Measurements from ENCODE around the gene TIMM21.

The TIMM21 gene

DNA sequence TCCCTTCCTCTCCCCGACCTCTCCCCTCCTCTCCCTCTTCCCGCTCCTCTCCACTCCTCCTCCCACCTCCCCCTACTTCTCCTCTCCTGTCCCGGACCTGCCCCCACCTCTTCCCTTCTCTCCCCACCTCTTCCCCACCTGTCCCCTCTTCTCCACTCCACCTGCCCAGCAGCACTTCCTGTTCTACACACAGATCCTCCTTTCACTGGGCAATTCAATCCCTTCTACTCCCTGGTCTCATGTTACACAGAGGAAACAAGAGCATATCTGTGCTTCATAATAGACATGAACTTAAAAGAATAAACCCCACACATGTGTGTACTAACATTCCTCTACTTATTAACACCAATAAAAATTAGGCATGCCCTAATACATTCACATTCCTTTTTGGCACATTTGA is 34.8 kb downstream of the TIMM21 start:
- Histone ChIP-seq H3K4me3 (ENCODE audit: low read length) (no peak overlapping the region), H3K9me3 (ENCODE audit: low read length) (no peaks in the 10 kb centered on the region), H2AFZ (ENCODE audit: low read depth, low read length) (no peak overlapping the region), H3K27me3 (ENCODE audit: insufficient read depth, low read length) (peaks cover 5% of the 10 kb centered on the region), H3K36me3 (ENCODE audit: insufficient read depth, low read length) (no peaks in the 10 kb centered on the region), H3K4me1 (ENCODE audit: insufficient read depth, low read length) (no peaks in the 10 kb centered on the region)

DNA sequence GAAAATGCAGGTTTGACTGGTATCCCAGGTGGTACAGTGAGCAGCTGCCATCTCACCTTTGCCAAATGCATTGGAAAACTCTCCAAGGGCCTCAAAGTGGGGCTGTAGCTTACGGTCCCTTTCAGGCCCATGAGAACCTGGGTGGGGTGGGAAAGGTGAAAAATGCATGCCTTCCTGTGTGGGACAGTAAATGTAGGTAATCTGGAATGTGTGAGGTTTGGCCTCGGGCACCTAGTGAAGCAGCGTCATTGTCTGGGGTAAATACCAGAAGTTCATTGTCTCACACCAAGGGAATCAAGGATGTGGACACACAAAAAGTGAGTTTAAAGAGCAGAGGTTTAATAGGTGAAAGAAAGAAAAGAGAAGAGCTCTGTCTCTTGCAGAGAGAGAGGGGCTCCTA is 36.6 kb downstream of the TIMM21 start:
- Histone ChIP-seq H3K36me3 (ENCODE audit: insufficient read depth, low read length) (no peaks in the 10 kb centered on the region), H2AFZ (ENCODE audit: low read depth, low read length) (no peak overlapping the region), H3K4me3 (ENCODE audit: low read length) (no peak overlapping the region), H3K4me1 (ENCODE audit: insufficient read depth, low read length) (peaks cover 4% of the 10 kb centered on the region), H3K27me3 (ENCODE audit: insufficient read depth, low read length) (peaks cover 5% of the 10 kb centered on the region), H3K9me3 (ENCODE audit: low read length) (no peaks in the 10 kb centered on the region)

DNA sequence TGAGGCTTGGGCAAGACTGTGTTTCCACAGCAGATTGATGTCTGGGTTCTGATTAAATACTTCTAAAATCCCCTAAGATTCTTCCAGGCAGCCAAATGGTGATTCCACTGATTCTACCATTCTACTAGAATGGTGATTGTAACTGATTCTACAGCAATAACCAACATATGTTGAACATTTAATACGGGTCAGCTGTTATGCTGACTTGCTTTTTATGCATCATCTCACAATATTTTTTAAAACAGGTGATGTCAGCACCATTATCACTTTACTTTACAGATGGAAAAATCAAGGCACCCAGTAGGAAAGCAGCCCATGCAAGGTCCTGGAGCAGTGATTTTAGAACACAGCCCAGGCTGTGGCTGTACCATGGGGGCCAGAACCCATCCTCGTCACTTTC is 37.5 kb downstream of the TIMM21 start:
- Histone ChIP-seq H2AFZ (ENCODE audit: low read depth, low read length) (no peak overlapping the region), H3K36me3 (ENCODE audit: insufficient read depth, low read length) (no peaks in the 10 kb centered on the region), H3K9me3 (ENCODE audit: low read length) (no peaks in the 10 kb centered on the region), H3K4me1 (ENCODE audit: insufficient read depth, low read length) (peaks cover 4% of the 10 kb centered on the region), H3K4me3 (ENCODE audit: low read length) (no peak overlapping the region), H3K27me3 (ENCODE audit: insufficient read depth, low read length) (peaks cover 5% of the 10 kb centered on the region)

DNA sequence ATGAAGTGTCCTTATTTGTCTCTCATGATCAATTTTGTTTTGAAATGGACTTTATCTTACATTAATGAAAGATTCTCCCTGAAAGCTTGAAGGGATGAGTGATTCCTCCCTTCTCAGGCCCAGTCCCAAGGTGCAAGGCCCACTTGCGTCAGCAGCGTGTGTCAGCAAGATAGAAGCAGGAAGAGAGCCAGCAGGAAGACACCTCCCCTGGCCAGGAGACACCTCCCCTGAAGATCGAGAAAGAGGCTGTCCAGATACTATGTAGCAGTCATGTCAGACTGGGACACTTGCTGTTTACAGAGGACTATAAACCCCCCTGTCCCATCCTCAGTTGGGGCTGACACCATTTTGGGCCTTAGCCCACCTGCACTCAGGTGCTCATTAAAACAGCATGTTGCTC is 38.3 kb downstream of the TIMM21 start:
- no peak overlapping the region for H2AFZ ChIP-seq (ENCODE audit: low read depth, low read length)
- no peak overlapping the region for H3K4me3 ChIP-seq (ENCODE audit: low read length)
- H3K27me3 ChIP-seq (ENCODE audit: insufficient read depth, low read length): peaks cover 10% of the 10 kb centered on the region
- no peaks in the 10 kb centered on the region for H3K36me3 ChIP-seq (ENCODE audit: insufficient read depth, low read length)
- H3K4me1 ChIP-seq (ENCODE audit: insufficient read depth, low read length): peaks cover 4% of the 10 kb centered on the region
- no peaks in the 10 kb centered on the region for H3K9me3 ChIP-seq (ENCODE audit: low read length)

DNA sequence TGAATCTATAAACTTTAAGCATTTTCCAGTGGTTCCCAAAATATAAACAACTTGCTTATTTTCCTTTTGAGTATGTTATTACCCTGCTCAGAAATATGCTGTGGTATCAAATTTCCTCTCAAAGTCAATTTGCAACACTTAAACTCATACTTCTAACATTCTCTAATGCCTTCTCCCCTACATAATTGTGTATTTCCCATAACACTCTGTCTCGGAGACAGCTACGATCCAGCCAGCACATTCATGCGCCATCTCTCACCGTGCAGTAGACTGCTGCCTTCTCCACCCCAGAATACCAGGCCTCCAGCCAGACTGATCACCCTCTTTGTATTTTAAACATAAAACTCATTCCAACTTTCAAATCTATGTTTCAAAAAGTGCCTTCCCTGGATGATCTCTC is 41.8 kb downstream of the TIMM21 start:
- Histone ChIP-seq H3K9me3 (ENCODE audit: low read length) (no peaks in the 10 kb centered on the region), H3K27me3 (ENCODE audit: insufficient read depth, low read length) (peaks cover 5% of the 10 kb centered on the region), H3K4me3 (ENCODE audit: low read length) (no peak overlapping the region), H2AFZ (ENCODE audit: low read depth, low read length) (no peak overlapping the region), H3K36me3 (ENCODE audit: insufficient read depth, low read length) (no peaks in the 10 kb centered on the region), H3K4me1 (ENCODE audit: insufficient read depth, low read length) (peaks cover 4% of the 10 kb centered on the region)

DNA sequence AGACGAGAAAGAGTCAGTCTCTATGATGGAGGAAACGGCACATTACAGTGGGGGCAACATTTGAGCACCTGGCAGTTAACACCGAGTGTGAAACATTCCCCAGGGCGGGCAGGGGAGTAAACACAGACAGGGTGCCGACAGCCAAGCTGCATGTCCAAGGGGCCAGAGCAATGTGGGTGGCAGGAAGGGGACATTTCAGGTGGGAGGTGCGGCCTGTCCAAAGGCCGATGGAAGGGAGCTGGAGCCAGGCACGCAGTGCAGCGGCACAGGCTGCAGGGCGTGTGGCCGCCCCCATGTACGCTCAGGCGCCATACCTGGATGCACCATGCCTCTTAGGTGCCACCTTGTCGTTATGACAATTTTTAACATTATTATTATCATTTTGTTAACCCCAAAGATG is 43.3 kb downstream of the TIMM21 start:
- Histone ChIP-seq H2AFZ (ENCODE audit: low read depth, low read length) (no peak overlapping the region), H3K36me3 (ENCODE audit: insufficient read depth, low read length) (no peaks in the 10 kb centered on the region), H3K27me3 (ENCODE audit: insufficient read depth, low read length) (peaks cover 5% of the 10 kb centered on the region)

DNA sequence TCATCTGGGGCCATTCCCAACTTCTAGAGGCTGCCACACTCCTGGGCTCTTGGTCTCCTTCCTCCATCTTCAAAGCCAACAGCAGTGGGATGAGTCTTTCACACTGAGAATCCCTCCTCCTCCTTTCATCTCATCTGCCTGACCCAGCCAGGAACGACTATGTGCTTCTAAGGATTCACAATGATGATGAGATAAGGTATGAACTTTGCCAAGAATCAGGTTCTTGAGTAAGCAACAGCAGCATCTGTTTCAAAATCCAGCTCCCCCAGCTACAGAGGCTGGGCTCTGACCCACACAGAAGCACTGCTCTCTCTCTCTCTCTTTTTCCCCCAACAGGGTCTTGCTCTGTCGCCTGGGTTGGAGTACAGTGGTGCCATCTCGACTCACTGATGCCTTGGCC is 46.4 kb downstream of the TIMM21 start:
- H3K36me3 ChIP-seq (ENCODE audit: insufficient read depth, low read length): no peaks in the 10 kb centered on the region
- H3K9me3 ChIP-seq (ENCODE audit: low read length): no peaks in the 10 kb centered on the region
- H3K4me3 ChIP-seq (ENCODE audit: low read length): no peak overlapping the region
- no peak overlapping the region for H2AFZ ChIP-seq (ENCODE audit: low read depth, low read length)
- H3K27me3 ChIP-seq (ENCODE audit: insufficient read depth, low read length): peaks cover 5% of the 10 kb centered on the region
- no peaks in the 10 kb centered on the region for H3K4me1 ChIP-seq (ENCODE audit: insufficient read depth, low read length)

More for the DNA sequence above, 43.3 kb downstream of the TIMM21 start:
- Histone ChIP-seq H3K9me3 (ENCODE audit: low read length) (no peaks in the 10 kb centered on the region), H3K4me1 (ENCODE audit: insufficient read depth, low read length) (peaks cover 4% of the 10 kb centered on the region), H3K4me3 (ENCODE audit: low read length) (no peak overlapping the region)

DNA sequence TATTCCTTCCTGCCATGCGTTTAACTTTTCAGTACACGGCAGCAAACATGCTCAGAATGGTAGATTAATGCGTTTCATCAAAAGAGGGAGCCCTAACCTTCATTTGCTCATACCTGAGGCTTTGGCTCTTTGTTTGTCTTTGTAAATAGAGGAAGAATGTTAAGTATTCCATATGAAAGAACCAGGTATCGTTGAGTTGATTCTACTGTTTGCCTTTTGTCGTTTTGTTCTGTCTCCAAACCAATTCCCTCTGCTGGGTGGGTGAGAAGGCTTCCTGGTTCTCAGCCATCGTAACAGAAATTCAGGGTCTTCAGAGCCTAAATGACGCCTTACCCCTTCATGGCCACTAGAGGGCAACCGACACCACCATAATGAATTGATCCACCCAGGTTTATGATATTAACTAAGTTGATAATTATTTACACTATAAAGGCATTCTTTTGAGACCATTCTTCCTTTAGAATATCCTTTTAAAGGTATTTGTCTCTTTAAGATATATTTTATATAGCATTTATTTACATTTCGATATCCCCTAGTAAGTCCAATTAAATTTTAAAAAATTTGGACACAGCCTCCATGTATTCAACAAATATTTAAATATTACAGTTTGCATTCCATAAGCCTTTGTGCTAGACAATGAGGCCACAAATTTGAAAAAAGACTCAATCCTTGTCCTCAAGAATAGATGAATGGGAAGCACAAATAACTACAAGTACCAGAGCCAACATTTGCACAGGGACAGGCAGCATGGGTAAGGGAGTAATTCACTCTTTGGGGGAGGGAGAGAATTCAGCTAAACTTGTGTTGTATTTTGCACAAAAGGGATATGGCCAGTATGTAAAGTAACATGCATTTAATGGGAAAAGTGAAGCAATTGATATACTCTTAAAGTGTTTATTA is 48.1 kb downstream of the TIMM21 start:
- H3K9me3 ChIP-seq (ENCODE audit: low read length): no peaks in the 10 kb centered on the region
- H3K4me1 ChIP-seq (ENCODE audit: insufficient read depth, low read length): no peaks in the 10 kb centered on the region
- H2AFZ ChIP-seq (ENCODE audit: low read depth, low read length): peak overlapping the region; percentile 30
- no peaks in the 10 kb centered on the region for H3K36me3 ChIP-seq (ENCODE audit: insufficient read depth, low read length)
- H3K4me3 ChIP-seq (ENCODE audit: low read length): no peak overlapping the region
- H3K27me3 ChIP-seq (ENCODE audit: insufficient read depth, low read length): peaks cover 2% of the 10 kb centered on the region

DNA sequence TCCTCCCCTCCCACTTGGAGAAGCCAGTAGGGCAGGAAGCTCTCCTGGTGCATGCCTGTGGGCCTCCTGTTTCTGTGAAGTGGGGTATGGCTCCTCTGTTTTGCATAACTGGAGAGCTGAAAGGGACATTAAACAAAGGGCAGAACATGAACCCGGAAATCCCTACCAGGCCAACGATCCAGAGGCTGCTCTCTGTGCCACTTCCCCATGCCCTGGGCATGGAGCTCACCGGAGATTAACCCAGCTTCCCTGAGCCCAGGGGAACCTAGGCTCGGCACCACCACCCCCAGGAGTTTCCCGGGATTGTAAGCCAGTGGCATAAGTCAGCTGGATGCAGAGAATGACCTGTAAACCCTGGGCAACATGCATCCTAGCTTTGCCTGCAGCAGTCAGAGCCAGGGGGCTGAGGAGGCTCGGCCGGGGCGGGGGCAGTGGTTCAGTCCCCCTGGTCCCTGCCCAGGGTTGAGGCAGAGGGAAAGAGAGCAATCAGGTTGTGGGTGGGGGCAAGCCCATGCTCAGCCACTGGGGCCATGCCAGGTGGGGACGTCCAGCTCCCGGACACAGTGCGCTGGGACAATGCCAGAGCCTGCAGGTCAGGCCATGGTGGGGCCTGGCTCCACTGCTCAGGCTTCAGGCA is 49.5 kb downstream of the TIMM21 start:
- Histone ChIP-seq H3K4me1 (ENCODE audit: insufficient read depth, low read length) (no peaks in the 10 kb centered on the region), H3K9me3 (ENCODE audit: low read length) (no peaks in the 10 kb centered on the region), H3K4me3 (ENCODE audit: low read length) (no peak overlapping the region), H3K27me3 (ENCODE audit: insufficient read depth, low read length) (no peaks in the 10 kb centered on the region), H2AFZ (ENCODE audit: low read depth, low read length) (no peak overlapping the region), H3K36me3 (ENCODE audit: insufficient read depth, low read length) (no peaks in the 10 kb centered on the region)

DNA sequence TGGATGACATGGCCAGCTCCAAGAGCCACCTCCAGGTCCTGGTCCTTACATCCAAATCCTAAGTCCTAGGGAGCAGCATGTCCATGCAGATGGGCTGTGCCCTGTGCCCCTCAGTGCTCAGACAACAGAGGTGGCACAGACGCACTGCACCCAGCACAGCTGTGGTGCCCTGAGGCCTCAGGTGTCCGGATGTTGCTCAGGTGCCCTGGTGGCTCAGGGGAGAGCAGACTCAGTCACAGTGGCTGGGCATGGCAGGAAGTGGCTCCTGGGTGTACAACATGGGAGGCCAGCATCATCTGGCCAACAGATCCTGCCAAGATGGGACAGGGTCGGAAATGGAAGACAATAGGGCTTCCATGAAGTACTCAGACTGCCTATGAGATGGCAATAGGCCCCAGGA is 50.1 kb downstream of the TIMM21 start:
- Histone ChIP-seq H3K4me1 (ENCODE audit: insufficient read depth, low read length) (no peaks in the 10 kb centered on the region), H3K27me3 (ENCODE audit: insufficient read depth, low read length) (no peaks in the 10 kb centered on the region), H2AFZ (ENCODE audit: low read depth, low read length) (no peak overlapping the region), H3K9me3 (ENCODE audit: low read length) (no peaks in the 10 kb centered on the region), H3K4me3 (ENCODE audit: low read length) (no peak overlapping the region), H3K36me3 (ENCODE audit: insufficient read depth, low read length) (no peaks in the 10 kb centered on the region)

DNA sequence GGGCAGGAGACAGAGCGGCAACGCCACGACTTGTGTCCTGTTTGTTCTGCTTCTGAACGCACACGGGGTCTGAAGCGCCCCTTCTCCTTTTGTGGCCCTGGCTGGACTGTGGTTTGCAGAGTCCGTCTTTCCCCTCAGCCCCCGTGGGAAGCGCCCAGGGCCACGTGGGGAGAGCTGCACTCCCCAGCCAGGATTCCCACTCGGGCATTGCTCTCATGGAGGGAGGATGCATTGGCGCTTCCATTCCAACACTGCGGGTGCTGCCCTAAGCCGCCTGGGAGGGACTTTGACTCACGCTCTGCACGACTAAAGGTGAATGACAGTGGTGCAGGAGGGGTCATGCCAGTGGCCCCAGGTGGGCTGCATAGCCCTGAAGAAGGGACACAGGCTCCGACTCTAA is 52.5 kb downstream of the TIMM21 start:
- no peak overlapping the region for H2AFZ ChIP-seq (ENCODE audit: low read depth, low read length)
- no peaks in the 10 kb centered on the region for H3K4me1 ChIP-seq (ENCODE audit: insufficient read depth, low read length)

DNA sequence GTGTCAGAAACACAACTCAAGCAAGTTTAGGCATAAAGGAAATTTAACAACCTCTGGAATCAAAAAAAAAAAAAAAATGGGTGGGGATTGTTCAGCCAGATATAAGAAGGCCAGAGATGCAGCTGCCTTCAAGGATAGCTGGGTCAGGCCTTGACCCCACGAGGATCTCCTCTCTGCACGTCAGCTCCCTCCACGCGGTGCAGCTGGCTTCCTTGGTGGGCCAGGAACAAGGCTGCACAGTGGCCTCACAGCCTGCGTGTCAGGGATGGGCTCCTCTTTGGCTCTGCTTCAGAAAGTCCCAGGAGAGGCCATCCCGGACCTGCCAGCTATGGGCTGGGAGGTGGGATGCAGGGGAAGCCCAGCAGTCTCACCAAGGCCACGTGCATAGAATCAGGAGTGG is 55.5 kb downstream of the TIMM21 start:
- Histone ChIP-seq H3K4me3 (ENCODE audit: low read length) (no peak overlapping the region), H3K4me1 (ENCODE audit: insufficient read depth, low read length) (no peaks in the 10 kb centered on the region), H3K36me3 (ENCODE audit: insufficient read depth, low read length) (no peaks in the 10 kb centered on the region), H3K9me3 (ENCODE audit: low read length) (no peaks in the 10 kb centered on the region), H3K27me3 (ENCODE audit: insufficient read depth, low read length) (peaks cover 5% of the 10 kb centered on the region), H2AFZ (ENCODE audit: low read depth, low read length) (no peak overlapping the region)

More for the DNA sequence above, 52.5 kb downstream of the TIMM21 start:
- Histone ChIP-seq H3K27me3 (ENCODE audit: insufficient read depth, low read length) (no peaks in the 10 kb centered on the region), H3K4me3 (ENCODE audit: low read length) (no peak overlapping the region), H3K36me3 (ENCODE audit: insufficient read depth, low read length) (no peaks in the 10 kb centered on the region), H3K9me3 (ENCODE audit: low read length) (no peaks in the 10 kb centered on the region)

DNA sequence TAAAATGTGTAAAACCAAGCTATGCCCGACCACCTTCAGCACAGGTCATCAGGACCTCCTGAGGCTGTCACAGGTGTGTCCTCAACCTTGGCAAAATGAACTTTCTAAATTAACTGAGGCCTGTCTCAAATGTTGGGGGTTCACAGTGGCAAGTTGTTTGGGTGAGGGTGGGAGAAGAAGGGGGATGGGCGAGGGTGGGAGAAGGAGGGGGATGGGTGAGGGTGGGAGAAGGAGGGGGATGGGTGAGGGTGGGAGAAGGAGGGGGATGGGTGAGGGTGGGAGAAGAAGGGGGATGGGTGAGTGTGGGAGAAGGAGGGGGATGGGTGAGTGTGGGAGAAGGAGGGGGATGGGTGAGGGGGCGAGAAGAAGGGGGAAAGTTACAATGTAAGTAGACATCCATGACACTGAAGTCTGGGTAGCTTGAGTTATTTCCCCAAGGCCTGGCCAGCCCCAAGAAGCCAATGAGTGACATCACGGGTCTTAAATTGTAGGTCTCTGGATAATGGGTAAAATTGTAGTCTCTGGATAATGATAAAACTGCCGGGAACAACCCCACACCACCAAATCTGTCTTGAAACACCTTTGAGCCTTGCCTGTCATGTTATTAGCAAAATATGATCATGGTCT is 56.3 kb downstream of the TIMM21 start:
- peaks cover 7% of the 10 kb centered on the region for H3K27me3 ChIP-seq (ENCODE audit: insufficient read depth, low read length)
- no peak overlapping the region for H2AFZ ChIP-seq (ENCODE audit: low read depth, low read length)
- H3K36me3 ChIP-seq (ENCODE audit: insufficient read depth, low read length): no peaks in the 10 kb centered on the region
- no peak overlapping the region for H3K4me3 ChIP-seq (ENCODE audit: low read length)
- H3K4me1 ChIP-seq (ENCODE audit: insufficient read depth, low read length): no peaks in the 10 kb centered on the region
- H3K9me3 ChIP-seq (ENCODE audit: low read length): no peaks in the 10 kb centered on the region

All from neuron (in vitro differentiated cells).